ENCODE results near the gene SMIM10L1. TPM values are rescaled to one million over a fixed set of nuclear protein-coding genes. Genes with fewer than 3 reads are reported as not detected.

The SMIM10L1 gene
- total and polyA plus RNA-seq, 4 donors: 4.9 to 6.3 (median 6.1) TPM

DNA sequence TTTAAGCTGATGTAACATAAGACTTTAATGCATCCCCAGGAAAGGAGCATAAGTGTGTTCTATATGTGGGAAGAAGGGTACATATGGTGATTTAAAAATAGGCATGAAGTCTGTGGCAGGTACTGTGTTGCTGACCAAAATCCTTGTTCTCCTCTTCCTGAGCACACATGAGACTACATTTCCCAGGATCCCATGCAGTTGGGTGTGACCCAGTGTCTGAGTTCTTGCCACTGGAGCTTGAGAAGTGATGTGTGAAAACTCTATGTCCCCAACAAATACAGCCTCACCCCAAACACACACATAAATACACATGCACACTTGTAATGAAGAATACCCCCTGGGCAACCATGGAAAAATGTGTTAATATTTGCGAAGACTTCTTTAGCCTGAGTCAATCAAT is 8.5 kb upstream of the SMIM10L1 start:
- TF ChIP-seq HNF4G (IDR thresholded peaks at IDR 0.05) (no peak), CTCF (IDR thresholded peaks at IDR 0.05; ENCODE audit: low read depth, low read length, missing input control) (no peak)

GRCh38 chr12:11164384-11164783 is 6.6 kb upstream of the SMIM10L1 start:
- Histone ChIP-seq H3K27me3 (ENCODE audit: control insufficient read depth in 4 of 4, insufficient read depth in 4 of 4, low read length in 3 of 4) (no peaks in the 10 kb centered on the region), H3K9ac (ENCODE audit: low read depth in 1 of 2, low read length in 2 of 2) (no peak overlapping the region), H3K4me3 (ENCODE audit: low read depth in 1 of 3, low read length in 3 of 3) (no peak overlapping the region), H3K36me3 (ENCODE audit: control insufficient read depth in 4 of 4, insufficient read depth in 3 of 4, low read depth in 1 of 4, low read length in 3 of 4) (peaks cover 0 to 6% (median 1%) of the 10 kb centered on the region in 4 donors), H3K4me1 (ENCODE audit: control insufficient read depth in 4 of 4, insufficient read depth in 4 of 4, low read length in 3 of 4) (peaks cover 1 to 8% (median 6%) of the 10 kb centered on the region in 4 donors), H3K9me3 (ENCODE audit: control insufficient read depth in 4 of 4, low read length in 3 of 4) (no peaks in the 10 kb centered on the region), H3K27ac (ENCODE audit: low read depth in 1 of 2, low read length in 2 of 2) (no peak overlapping the region)
- no peak for DNase-seq (ENCODE audit: low spot score)
- TF ChIP-seq GABPA (IDR thresholded peaks at IDR 0.05 in 1 of 2, conservative IDR thresholded peaks at IDR 0.05 in 1 of 2) (no peak), SP1 (IDR thresholded peaks at IDR 0.05) (no peak), FOXA1 (IDR thresholded peaks at IDR 0.05) (no peak), HNF4G (IDR thresholded peaks at IDR 0.05) (no peak), NR2F2 (IDR thresholded peaks at IDR 0.05) (no peak)
- TF ChIP-seq, protein P1, sequence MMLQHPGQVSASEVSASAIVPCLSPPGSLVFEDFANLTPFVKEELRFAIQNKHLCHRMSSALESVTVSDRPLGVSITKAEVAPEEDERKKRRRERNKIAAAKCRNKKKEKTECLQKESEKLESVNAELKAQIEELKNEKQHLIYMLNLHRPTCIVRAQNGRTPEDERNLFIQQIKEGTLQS (IDR thresholded peaks at IDR 0.05): no peak

More for the DNA sequence above, 8.5 kb upstream of the SMIM10L1 start:
- Histone ChIP-seq H3K36me3 (ENCODE audit: control insufficient read depth in 4 of 4, insufficient read depth in 3 of 4, low read depth in 1 of 4, low read length in 3 of 4) (peaks cover 0 to 6% (median 1%) of the 10 kb centered on the region in 4 donors), H3K9ac (ENCODE audit: low read depth in 1 of 2, low read length in 2 of 2) (no peak overlapping the region), H3K4me3 (ENCODE audit: low read depth in 1 of 3, low read length in 3 of 3) (no peak overlapping the region), H3K4me1 (ENCODE audit: control insufficient read depth in 4 of 4, insufficient read depth in 4 of 4, low read length in 3 of 4) (peaks cover 0 to 3% (median under 1%) of the 10 kb centered on the region in 4 donors), H3K27me3 (ENCODE audit: control insufficient read depth in 4 of 4, insufficient read depth in 4 of 4, low read length in 3 of 4) (no peaks in the 10 kb centered on the region), H3K27ac (ENCODE audit: low read depth in 1 of 2, low read length in 2 of 2) (no peak overlapping the region), H3K9me3 (ENCODE audit: control insufficient read depth in 4 of 4, low read length in 3 of 4) (no peaks in the 10 kb centered on the region)
- no peak for DNase-seq (ENCODE audit: low spot score)
- 99% methylated on average over 1 of the region's 1 CpG for WGBS

DNA sequence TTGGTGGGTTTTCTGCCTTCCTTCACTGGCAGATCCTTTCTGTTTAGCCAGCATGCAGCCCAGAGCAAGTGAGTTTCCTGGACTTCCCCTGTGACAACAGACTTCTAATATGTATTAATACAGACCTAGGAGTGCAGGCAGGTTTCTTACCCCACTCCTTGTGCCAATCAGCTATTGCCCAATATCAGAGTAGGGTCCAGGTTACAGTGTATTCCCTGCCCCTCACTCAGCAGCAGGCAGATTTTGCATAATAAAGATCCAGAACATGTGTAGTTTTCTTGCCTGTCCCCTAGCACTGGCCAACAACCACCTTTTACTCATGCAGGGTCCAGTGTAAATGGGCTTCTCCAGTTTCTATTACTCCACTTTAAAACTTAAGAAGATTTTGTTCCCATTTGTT is 4.7 kb upstream of the SMIM10L1 start:
- Histone ChIP-seq H3K9me3 (ENCODE audit: control insufficient read depth in 4 of 4, low read length in 3 of 4) (no peaks in the 10 kb centered on the region), H3K27me3 (ENCODE audit: control insufficient read depth in 4 of 4, insufficient read depth in 4 of 4, low read length in 3 of 4) (no peaks in the 10 kb centered on the region), H3K9ac (ENCODE audit: low read depth in 1 of 2, low read length in 2 of 2) (no peak overlapping the region), H3K36me3 (ENCODE audit: control insufficient read depth in 4 of 4, insufficient read depth in 3 of 4, low read depth in 1 of 4, low read length in 3 of 4) (peaks cover 0 to 6% (median 1%) of the 10 kb centered on the region in 4 donors), H3K27ac (ENCODE audit: low read depth in 1 of 2, low read length in 2 of 2) (no peak overlapping the region), H3K4me3 (ENCODE audit: low read depth in 1 of 3, low read length in 3 of 3) (no peak overlapping the region), H3K4me1 (ENCODE audit: control insufficient read depth in 4 of 4, insufficient read depth in 4 of 4, low read length in 3 of 4) (peaks cover 7 to 22% (median 13%) of the 10 kb centered on the region in 4 donors)
- TF ChIP-seq YY1 (IDR thresholded peaks at IDR 0.05) (no peak), MAX (IDR thresholded peaks at IDR 0.05) (no peak), RAD21 (IDR thresholded peaks at IDR 0.05) (no peak), NR2F2 (IDR thresholded peaks at IDR 0.05) (no peak), FOXA2 (IDR thresholded peaks at IDR 0.05) (no peak), HNF4A (conservative IDR thresholded peaks at IDR 0.05) (no peak), GABPA (IDR thresholded peaks at IDR 0.05 in 1 of 2, conservative IDR thresholded peaks at IDR 0.05 in 1 of 2) (no peak), FOXA1 (IDR thresholded peaks at IDR 0.05) (no peak), RXRA (IDR thresholded peaks at IDR 0.05) (no peak), TAF1 (conservative IDR thresholded peaks at IDR 0.05) (no peak), HNF4G (IDR thresholded peaks at IDR 0.05) (no peak)
- TF ChIP-seq, protein P2, sequence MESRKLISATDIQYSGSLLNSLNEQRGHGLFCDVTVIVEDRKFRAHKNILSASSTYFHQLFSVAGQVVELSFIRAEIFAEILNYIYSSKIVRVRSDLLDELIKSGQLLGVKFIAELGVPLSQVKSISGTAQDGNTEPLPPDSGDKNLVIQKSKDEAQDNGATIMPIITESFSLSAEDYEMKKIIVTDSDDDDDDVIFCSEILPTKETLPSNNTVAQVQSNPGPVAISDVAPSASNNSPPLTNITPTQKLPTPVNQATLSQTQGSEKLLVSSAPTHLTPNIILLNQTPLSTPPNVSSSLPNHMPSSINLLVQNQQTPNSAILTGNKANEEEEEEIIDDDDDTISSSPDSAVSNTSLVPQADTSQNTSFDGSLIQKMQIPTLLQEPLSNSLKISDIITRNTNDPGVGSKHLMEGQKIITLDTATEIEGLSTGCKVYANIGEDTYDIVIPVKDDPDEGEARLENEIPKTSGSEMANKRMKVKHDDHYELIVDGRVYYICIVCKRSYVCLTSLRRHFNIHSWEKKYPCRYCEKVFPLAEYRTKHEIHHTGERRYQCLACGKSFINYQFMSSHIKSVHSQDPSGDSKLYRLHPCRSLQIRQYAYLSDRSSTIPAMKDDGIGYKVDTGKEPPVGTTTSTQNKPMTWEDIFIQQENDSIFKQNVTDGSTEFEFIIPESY (IDR thresholded peaks at IDR 0.05): no peak
- DNase-seq (ENCODE audit: low spot score): no peak

All from liver (tissue), 9 donors.